ENCODE results near the gene DPY19L2. TPM values are rescaled to one million over a fixed set of nuclear protein-coding genes. Genes with fewer than 3 reads are reported as not detected.
"Not testable (repeated sequence)": the region's sequence is repeated elsewhere in the genome, so short reads cannot be mapped to it uniquely, and the experiment has no call there.

DPY19L2 gene
- total RNA-seq, 1 experiment from 2014 or later: 4.9 TPM

- not testable (repeated sequence) for H3K79me2 ChIP-seq (ENCODE audit: insufficient read depth, low read length); H3K27me3 ChIP-seq (ENCODE audit: insufficient read depth, low read length); H2BK12ac ChIP-seq (ENCODE audit: insufficient read length, low read depth, low read length); H3T11ph ChIP-seq (ENCODE audit: low read length); H3K23ac ChIP-seq (ENCODE audit: insufficient read length, low read depth, low read length); H2AFZ ChIP-seq (ENCODE audit: low read length); H4K20me1 ChIP-seq (ENCODE audit: control insufficient read depth, insufficient read depth, insufficient read length); H3K14ac ChIP-seq (ENCODE audit: insufficient read depth, low read length); H3K9ac ChIP-seq (ENCODE audit: extremely low read depth, insufficient read length, low read length); H2BK20ac ChIP-seq (ENCODE audit: low read depth, low read length, poor library complexity, severe bottlenecking); H3K9me3 ChIP-seq (ENCODE audit: control insufficient read depth, low read depth, low read length); H3K79me1 ChIP-seq (ENCODE audit: insufficient read depth, low read depth, low read length, poor library complexity, severe bottlenecking); H3K9me3 Mint-ChIP-seq; H4K8ac ChIP-seq (replicated peaks; ENCODE audit: insufficient read length, low read depth, low read length); H2BK15ac ChIP-seq (ENCODE audit: low read depth, low read length); DNase-seq; H3K23me2 ChIP-seq (ENCODE audit: insufficient read length, low read depth, low read length, poor library complexity, severe bottlenecking); H4K5ac ChIP-seq (ENCODE audit: insufficient read length, low read depth, low read length); H3K4ac ChIP-seq (ENCODE audit: low read depth, low read length); H3K4me1 ChIP-seq (ENCODE audit: insufficient read depth, low read length); H3K18ac ChIP-seq (ENCODE audit: insufficient read length, low read depth, low read length); H3K27ac ChIP-seq (ENCODE audit: insufficient read length, low read depth, low read length); H2BK5ac ChIP-seq (ENCODE audit: insufficient read length, low read length); H3K36me3 Mint-ChIP-seq (ENCODE audit: insufficient read depth in 1 of 3, low read depth in 3 of 3); H3K27ac Mint-ChIP-seq; H4K91ac ChIP-seq (ENCODE audit: insufficient read length, low read depth, low read length); H2BK120ac ChIP-seq (ENCODE audit: low read depth, low read length, poor library complexity, severe bottlenecking); H3K56ac ChIP-seq (ENCODE audit: insufficient read length, low read depth, low read length); H2AK5ac ChIP-seq (ENCODE audit: insufficient read length, low read length)
- Mint-ChIP-seq H3K4me1 (peaks cover 14 to 16% of the 10 kb centered on the region in 2 experiments), H3K27me3 (ENCODE audit: low read depth) (peaks cover 30% of the 10 kb centered on the region), H3K4me3 (peak overlapping the region; percentile 79 to 87)
- peak overlapping the region; percentile 63 for H3K4me2 ChIP-seq (ENCODE audit: insufficient read depth, insufficient read length, low read length)
- WGBS (ENCODE audit: extremely low coverage, insufficient read length, low lambda C conversion rate): no CpG with 5 or more reads among the region's 8 CpGs
Measured at GRCh38 chr12:63669427-63669826, 1.1 kb upstream of the DPY19L2 start.

- H3K9ac ChIP-seq (ENCODE audit: extremely low read depth, insufficient read length, low read length): not testable (repeated sequence)
Measured at GRCh38 chr12:63668800-63669365, 590 bp upstream of the DPY19L2 start.

More at GRCh38 chr12:63668800-63669365, 590 bp upstream of the DPY19L2 start:
- H3K79me1 ChIP-seq (ENCODE audit: insufficient read depth, low read depth, low read length, poor library complexity, severe bottlenecking); H2AK5ac ChIP-seq (ENCODE audit: insufficient read length, low read length); H4K8ac ChIP-seq (replicated peaks; ENCODE audit: insufficient read length, low read depth, low read length); H4K20me1 ChIP-seq (ENCODE audit: control insufficient read depth, insufficient read depth, insufficient read length); H3K79me2 ChIP-seq (ENCODE audit: insufficient read depth, low read length); H3K36me3 Mint-ChIP-seq (ENCODE audit: insufficient read depth in 1 of 3, low read depth in 3 of 3); H2BK5ac ChIP-seq (ENCODE audit: insufficient read length, low read length); H2BK12ac ChIP-seq (ENCODE audit: insufficient read length, low read depth, low read length); H3K14ac ChIP-seq (ENCODE audit: insufficient read depth, low read length); H3K4ac ChIP-seq (ENCODE audit: low read depth, low read length); H2BK15ac ChIP-seq (ENCODE audit: low read depth, low read length); H2BK20ac ChIP-seq (ENCODE audit: low read depth, low read length, poor library complexity, severe bottlenecking); H3K23me2 ChIP-seq (ENCODE audit: insufficient read length, low read depth, low read length, poor library complexity, severe bottlenecking); H3K23ac ChIP-seq (ENCODE audit: insufficient read length, low read depth, low read length); H3T11ph ChIP-seq (ENCODE audit: low read length); H3K56ac ChIP-seq (ENCODE audit: insufficient read length, low read depth, low read length); H3K27ac ChIP-seq (ENCODE audit: insufficient read length, low read depth, low read length); H3K9me3 ChIP-seq (ENCODE audit: control insufficient read depth, low read depth, low read length); H3K18ac ChIP-seq (ENCODE audit: insufficient read length, low read depth, low read length); H3K9me3 Mint-ChIP-seq; H4K5ac ChIP-seq (ENCODE audit: insufficient read length, low read depth, low read length); H3K4me1 ChIP-seq (ENCODE audit: insufficient read depth, low read length); H4K91ac ChIP-seq (ENCODE audit: insufficient read length, low read depth, low read length); H3K27me3 ChIP-seq (ENCODE audit: insufficient read depth, low read length); H2BK120ac ChIP-seq (ENCODE audit: low read depth, low read length, poor library complexity, severe bottlenecking): not testable (repeated sequence)
- peaks cover 30% of the 10 kb centered on the region for H3K27me3 Mint-ChIP-seq (ENCODE audit: low read depth)
- Histone ChIP-seq H2AFZ (ENCODE audit: low read length) (peak overlapping the region; percentile 91), H3K4me2 (ENCODE audit: insufficient read depth, insufficient read length, low read length) (peak overlapping the region; percentile 63)
- WGBS (ENCODE audit: extremely low coverage, insufficient read length, low lambda C conversion rate): no CpG with 5 or more reads among the region's 44 CpGs
- H3K4me3 Mint-ChIP-seq: peak overlapping the region; percentile 79 to 87
- peak overlapping the region in 1 of 3 experiments; percentile 74; a peak in 1 of 7 replicates for H3K27ac Mint-ChIP-seq
- DNase-seq: peak; percentile 61
- H3K4me1 Mint-ChIP-seq: peaks cover 14 to 16% of the 10 kb centered on the region in 2 experiments
